GM20000 (cell line): ENCODE data around the gene ERBB4.
"Not testable (repeated sequence)": the region's sequence is repeated elsewhere in the genome, so short reads cannot be mapped to it uniquely, and the experiment has no call there.

Experiments
- DNase-seq: peaks from one replicate; pipeline ENCODE4 v3.0.0; 2012; ENCODE audit warnings: low spot score
- TF ChIP-seq, protein P1 (sequence below): IDR thresholded peaks from 2 replicates; pipeline ENCODE4 v1.5.1; 2012; ENCODE audit warnings: mild to moderate bottlenecking, control low read depth; ENCODE audit errors: extremely low read depth, missing control alignments

Gene ERBB4

DNA sequence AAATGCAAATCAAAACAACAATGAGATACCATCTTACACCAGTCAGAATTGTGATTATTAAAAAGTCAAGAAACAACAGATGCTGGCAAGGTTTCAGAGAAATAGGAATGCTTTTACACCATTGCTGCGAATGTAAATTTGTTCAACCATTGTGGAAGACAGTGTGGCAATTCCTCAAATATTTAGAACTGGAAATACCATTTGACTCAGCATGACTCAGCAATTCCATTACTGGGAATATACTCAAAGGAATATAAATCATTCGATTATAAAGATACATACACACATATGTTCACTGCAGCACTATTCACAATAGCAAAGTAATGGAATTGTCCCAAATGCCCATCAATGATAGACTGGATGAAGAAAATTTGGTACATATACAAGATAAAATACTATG lies 516.7 kb downstream of the ERBB4 start:
- TF ChIP-seq, protein P1, sequence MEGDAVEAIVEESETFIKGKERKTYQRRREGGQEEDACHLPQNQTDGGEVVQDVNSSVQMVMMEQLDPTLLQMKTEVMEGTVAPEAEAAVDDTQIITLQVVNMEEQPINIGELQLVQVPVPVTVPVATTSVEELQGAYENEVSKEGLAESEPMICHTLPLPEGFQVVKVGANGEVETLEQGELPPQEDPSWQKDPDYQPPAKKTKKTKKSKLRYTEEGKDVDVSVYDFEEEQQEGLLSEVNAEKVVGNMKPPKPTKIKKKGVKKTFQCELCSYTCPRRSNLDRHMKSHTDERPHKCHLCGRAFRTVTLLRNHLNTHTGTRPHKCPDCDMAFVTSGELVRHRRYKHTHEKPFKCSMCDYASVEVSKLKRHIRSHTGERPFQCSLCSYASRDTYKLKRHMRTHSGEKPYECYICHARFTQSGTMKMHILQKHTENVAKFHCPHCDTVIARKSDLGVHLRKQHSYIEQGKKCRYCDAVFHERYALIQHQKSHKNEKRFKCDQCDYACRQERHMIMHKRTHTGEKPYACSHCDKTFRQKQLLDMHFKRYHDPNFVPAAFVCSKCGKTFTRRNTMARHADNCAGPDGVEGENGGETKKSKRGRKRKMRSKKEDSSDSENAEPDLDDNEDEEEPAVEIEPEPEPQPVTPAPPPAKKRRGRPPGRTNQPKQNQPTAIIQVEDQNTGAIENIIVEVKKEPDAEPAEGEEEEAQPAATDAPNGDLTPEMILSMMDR, result no peak
- no peak for DNase-seq

DNA sequence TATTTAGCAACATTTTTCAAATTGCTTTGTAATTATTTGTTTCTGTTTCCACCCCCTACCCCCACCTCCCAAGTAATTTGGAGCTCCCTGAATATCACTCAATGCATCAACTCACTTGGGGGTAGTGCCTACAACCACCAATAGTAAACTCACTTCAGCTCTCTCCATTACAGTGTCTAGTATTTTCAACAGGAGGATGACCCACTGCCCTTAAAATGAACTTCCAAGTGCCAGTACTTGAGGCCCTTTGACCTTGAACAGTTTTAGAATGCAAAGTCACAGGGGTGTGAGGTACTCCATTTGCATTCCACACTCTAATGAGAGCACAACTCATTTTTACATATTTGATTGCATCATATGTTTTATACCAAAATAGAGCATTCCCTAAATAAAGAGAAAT lies 523.0 kb downstream of the ERBB4 start:
- no peak for DNase-seq
- TF ChIP-seq, protein P1, result no peak

DNA sequence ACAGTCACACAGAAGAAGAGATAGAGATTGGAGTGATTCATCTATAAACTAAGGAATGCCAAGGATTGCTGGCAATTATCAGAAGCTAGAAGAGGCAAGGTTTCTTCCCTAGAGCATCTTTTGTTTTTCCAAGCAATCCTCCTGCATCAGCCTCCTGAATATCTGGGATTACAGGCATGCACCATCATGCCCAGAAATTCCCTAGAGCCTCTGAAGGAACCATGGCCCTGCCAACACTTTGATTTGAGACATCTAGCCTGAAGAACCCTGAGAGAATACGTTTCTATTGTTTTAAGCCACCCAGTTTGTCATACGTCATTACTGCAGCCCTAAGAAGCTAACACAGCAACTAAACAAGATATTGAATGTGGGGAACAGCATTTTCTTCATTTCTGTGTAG lies 525.0 kb downstream of the ERBB4 start:
- no peak for DNase-seq
- TF ChIP-seq, protein P1, result no peak

DNA sequence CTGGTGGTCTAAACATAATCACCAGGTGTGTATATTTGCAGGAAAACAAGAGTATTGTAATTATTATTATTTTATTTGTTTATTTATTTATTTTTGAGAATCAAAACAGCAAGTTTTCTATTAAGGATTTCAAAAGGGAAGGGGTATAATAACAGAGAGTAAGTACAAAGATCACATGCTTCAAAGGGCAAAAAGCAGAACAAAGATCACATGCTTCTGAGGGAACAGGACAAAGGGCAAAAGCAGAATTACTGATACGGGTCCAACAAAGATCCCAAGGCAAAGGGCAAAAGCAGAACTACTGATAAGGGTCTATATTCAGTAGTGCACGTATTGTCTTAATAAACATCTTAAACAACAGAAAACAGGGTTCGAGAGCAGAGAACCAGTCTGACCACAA lies 528.3 kb downstream of the ERBB4 start:
- DNase-seq, result not testable (repeated sequence)

DNA sequence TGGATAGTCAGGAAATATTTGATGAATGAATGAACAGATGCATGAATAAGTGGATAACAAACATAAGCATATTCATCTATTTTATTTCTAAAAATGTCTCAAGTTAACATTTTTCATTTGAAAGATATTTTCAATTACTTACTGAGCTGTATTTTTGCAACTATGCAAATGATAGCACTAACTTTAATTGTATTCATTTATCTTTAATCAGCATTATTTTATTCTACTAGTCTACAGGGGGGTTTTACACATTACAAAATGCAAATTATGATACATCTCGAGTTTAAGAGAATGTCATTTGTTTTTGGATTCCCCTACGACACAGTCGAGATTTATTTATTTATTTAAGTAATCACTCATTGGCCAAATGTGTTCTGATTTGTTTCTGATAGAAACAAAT lies 530.6 kb downstream of the ERBB4 start:
- no peak for DNase-seq
- TF ChIP-seq, protein P1, result no peak

DNA sequence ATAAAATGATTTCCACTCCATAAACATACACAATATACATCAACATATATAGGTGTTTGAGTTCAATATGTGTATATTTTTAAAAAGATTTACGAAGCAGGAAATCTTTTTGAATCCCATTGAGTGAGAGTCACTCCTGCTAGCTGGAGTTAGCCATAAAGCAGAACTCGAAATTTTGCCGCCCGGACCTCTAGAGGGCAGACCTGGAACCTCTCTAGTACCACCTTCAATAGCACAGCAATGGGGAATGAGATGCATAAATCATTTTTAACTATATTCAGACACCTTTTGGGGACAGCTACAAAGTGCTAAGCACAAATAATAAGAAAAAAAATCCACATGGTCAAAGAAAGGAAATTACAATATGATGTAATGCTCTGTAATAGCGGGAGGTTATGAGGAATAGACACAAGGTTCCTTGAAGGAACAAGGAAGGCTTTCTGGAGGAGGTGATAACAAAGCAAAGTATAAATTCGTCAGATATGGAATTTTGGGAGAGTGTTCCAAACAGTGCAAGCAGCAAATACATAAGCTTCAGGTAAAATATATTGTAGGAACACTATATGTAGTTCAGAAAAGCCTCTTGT lies 533.4 kb downstream of the ERBB4 start:
- TF ChIP-seq, protein P1, result no peak
- peak; percentile 6 for DNase-seq

DNA sequence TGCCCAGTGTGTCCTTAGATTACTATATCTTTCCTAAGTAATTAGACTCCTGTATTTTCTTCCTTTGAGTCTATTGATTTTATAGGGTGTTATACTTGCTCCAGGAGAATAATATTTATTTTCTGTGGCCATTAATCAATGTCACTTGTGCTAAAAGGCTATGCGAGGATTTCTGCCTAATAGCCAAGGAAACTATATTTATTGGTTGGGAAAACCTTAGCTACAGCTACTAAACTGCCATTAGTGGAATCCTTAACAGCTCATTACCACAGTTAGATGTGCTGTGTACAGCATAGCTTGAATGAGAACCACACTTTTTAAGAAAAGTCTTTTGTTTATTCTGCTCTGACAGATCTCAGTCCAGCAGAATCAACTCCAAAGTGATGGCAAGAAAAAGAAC lies 537.3 kb downstream of the ERBB4 start:
- TF ChIP-seq, protein P1, result no peak
- DNase-seq, result no peak

DNA sequence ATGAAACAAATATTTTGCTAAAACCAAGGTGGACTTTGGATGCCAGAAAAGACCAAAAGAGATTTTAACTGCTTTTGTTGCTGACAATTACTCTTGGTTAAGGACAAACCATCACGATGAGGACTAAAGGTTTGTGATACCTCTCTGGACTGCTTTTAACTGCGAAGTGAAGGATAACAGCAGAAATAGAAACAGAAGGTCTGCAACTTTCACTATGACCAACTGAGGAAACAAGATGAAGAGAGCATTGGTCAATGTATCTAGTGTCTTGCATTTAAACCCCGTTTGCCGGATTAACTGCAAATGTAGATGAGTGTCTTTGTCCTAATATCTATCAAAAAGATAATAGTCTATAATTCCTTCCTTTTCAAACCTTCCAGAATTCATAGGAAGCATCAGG lies 541.7 kb downstream of the ERBB4 start:
- peak; percentile 1 for DNase-seq
- TF ChIP-seq, protein P1, result no peak
